G401.6 (cell line): Measurements from ENCODE around the gene ITGAV.

Experiments used
- FAIRE-seq: peaks from 2 replicates; lab custom pipeline; 2012; peaks lifted over from hg19 to GRCh38; lab: Jason Lieb, UNC

Gene ITGAV

DNA sequence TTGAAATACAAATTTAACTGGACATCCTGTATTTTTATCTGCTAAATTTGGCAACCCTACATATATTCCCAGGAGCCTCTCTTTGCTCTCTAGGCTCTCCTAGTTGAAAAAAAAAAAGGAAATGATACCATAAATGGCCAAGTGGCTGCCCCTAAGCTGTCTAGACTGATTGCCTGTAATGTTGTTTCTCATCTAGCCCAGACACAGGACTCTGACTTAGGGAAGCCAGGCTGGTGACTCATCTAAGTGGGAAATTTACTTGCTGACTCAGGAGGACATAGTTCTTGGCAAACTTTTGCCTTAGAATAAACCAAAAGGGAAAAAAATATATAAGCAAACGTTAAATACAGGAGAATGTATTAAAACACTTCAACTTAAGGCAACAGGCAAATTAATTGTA, 14.6 kb upstream of the ITGAV start:
- FAIRE-seq = peak; percentile 98

DNA sequence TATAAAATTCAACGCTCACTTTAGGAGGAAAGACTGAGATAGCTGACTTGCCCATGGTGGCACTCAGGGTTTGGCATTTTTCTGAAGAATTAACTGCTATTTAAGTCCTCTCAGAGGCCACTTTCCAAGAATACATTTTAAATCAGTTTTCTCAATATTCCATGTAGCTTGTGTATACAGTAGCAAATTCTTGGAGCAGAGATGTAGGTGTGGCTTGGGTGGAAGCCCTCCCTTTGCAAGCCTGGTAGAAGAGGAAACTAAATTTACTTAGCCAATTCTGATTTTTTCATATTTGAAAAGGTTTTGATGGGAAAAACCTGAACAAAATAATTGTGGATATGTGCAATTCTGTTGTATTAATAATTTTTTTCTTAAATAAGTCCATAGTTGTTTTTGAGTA, 14.0 kb upstream of the ITGAV start:
- FAIRE-seq = no peak

DNA sequence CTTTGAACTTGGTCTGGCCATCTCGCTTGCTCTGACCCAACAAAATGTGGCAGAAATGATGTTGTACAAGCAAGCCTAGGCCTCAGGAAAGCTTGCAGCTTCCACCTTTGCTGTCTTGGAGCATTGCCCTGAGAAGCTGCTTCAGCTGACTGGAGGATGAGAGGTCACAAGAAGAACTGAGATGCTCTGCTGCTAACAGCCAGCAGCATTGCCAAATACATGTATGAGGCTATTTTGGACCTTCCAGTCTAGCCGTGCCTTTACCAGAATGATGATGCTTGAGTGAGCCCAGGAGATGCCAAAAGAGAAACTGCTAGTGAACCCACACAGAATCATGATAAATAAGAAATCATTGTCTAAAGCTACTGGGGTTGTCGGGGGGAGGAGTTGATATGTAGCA, 13.2 kb upstream of the ITGAV start:
- no peak for FAIRE-seq

DNA sequence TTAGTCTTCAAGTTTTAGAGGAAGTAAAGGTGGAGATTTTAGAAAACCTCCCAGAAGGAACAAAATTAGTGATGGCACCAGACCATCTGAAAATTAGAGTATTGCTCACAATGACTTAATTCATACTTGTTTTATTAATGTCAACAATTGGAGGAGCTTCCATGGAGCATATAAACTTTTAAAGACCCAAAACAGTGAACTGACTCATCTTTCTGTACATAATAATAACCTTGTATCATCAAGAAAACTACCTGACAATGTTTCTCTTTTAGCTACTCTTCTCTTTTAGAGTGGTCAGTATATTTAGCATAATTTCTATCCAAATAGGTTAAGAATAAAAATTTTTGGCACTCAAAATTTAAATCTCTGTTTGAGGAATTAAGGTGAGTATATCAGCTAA, 7.2 kb upstream of the ITGAV start:
- peak; percentile 6 for FAIRE-seq

DNA sequence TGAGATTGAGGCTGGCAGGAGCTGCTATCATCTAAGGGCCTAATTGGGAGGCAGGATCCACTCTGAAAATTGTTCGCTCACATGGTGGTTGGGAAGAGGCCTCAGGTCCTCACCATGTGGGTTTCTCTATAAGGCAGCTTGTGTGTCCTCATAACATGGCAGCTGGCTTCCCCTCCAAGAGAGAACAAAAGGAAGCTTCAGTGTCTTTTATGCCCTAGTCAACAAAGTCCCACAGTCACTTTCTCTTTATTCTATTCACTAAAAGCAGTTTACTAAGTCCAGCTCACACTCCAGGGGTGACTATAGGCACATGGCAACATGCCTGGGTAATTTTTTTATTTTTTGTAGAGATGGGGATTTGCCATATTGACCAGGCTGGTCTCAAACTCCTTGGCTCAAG, 5.8 kb upstream of the ITGAV start:
- FAIRE-seq = no peak

DNA sequence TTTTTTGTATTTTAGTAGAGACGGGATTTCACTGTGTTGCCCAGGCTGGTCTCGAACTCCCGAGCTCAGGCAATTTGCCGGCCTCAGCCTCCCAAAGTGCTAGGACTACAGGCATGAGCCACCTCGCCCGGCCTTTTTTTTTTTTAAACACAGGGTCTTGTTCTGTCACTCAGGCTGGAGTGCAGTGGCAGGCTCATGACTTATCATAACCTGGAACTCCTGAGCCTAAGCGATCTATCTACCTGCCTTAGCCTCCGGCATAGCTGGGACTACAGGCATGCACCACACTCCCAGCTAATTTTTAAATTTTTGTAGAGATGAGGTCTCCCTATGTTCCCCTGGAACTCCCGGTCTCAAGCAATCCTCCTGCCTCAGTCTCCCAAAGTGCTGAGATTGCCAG, 1.4 kb upstream of the ITGAV start:
- FAIRE-seq = no peak

DNA sequence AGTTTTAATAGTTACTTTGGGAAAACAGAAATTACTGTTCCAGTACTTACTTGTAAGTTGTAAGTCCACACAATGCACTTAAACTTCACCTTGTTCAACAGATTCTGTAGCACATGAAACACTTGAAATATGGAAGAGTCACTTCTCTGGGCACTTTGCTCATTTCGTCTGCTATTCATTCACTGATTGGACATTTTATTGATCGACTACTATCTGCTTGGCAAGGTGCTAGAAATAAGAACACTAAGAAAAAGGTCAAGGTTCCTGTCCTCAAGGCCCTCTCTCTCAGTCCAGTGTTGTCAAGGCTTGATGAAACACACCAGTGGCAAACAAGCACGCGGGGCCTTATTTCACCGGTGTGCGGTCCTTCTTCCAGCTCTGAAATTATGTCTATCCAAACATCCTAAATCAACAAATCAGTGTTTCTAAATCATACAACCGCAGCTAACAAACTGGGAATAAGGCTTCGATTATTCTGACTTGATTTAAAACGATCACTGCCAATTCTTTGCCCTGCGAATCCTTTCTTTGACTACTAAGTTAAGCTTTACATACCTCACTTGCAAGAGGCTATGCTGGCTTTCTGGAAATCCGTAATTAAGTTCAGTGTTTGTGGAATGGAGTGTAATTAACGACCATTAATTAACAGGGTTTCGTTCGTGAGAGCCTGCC, 780 bp upstream of the ITGAV start:
- FAIRE-seq = peak; percentile 34

DNA sequence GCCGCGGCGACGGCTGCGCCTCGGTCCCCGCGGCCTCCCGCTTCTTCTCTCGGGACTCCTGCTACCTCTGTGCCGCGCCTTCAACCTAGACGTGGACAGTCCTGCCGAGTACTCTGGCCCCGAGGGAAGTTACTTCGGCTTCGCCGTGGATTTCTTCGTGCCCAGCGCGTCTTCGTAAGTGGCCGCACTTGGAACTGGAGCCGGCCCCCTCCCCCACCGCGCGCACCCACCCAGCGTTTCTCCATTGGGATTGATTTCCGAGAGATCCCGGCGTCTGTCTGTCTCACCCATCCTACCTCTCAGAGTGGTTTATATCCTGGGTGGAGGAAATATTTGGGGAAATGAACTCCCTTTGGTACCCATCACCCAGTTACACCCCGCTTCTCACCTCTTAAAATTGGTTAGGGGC, 498 bp downstream of the ITGAV start:
- no peak for FAIRE-seq

DNA sequence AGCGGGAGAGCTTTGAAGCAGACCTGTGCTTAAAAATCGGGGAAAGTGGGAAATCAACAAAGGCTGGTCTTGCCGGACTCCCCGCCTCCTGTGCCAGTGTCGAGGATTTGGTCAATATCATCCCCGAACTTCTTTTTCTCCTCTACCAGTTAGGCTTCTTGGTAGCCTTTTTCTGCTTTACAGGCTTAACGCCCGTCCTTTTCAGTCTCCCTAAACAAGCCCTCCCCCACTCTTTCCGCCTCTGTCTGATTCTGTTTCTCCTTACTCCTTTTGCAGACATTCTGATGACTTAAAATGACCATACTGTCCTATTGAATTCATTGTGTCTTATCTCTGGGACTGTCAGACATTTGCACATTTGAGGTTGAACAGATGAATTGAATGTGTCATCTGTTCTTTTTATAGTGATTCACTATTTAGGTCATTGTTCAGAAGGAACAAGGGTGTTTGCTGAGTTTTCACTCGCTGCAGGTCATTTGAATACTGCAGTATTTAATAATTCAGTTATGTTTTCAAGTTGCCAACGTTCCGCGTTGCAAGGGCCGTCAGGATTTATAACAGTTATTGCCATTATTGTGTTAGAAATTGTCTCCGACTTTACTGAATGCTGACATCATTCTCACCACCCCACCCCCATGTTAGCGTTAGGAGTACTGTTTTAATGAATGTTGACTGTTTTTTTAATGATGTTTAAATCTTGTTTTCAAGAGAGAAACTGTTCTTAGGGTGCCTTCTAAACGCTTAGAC, 1.1 kb downstream of the ITGAV start:
- no peak for FAIRE-seq

DNA sequence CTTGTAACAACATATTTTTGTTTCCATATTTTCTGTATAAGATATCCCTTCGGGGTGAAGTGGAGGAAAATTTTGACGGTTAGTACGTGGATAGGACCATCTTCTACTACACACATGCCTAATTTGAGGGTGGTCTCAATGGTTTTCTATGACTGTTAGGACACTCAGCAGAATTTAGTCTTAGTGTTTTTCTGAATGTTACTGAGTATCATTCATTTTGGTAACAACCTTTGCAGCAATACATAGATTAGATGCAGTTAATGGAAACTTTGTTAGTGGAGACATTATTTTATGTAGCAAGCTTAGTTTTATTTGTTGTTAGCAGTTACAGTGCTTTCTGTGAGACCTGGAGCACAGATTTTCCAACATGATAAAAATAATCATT, 1.6 kb downstream of the ITGAV start:
- FAIRE-seq = no peak

DNA sequence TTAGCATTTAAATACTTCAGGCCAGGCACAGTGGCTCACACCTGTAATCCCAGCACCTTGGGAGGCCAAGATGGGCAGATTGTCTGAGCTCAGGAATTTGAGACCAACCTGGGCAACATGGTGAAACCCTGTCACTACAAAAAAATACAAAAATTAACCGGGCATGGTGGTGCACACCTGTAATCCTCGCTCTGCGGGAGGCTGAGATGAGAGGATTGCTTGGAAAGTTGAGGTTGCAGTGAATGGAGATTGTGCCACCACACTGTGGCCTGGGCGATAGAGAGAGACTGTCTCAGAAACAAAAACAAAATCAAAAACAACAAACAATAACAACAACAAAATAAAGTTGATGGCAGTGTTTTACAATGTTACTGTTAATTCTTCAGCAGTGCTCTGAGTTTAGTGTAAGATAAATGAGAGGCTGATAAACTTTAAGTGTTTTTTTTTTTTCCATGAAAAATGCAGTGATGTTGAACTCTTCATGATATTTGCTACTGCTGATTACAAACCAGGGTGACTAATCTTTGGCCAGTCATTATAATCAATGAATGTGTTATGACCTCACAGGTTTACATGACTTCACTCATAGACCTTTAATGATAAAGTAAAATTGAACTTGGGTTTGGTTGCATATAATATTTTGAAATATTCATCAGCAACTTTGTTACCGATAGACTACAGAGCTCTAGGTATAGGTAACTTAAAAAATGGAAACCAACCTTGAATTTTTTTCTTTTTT, 2.5 kb downstream of the ITGAV start:
- peak; percentile 74 for FAIRE-seq

DNA sequence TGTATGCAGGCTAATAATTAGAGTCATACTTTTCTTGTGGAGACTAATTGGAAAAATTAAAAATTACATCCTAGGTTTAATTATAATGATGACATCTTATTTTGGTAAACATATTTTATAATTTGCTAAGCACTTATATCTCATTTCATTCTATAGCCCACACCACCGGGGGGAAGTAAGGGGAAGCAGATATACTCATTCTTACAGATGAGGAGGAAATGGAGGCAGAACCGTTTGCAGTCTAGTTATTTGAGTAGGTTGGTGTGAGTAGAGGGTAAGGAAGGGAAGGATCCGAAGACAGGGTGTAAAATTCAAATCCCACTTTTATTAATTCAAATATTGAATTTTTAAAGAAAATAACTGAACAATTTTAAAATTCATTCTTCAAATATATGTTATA, 3.7 kb downstream of the ITGAV start:
- no peak for FAIRE-seq

DNA sequence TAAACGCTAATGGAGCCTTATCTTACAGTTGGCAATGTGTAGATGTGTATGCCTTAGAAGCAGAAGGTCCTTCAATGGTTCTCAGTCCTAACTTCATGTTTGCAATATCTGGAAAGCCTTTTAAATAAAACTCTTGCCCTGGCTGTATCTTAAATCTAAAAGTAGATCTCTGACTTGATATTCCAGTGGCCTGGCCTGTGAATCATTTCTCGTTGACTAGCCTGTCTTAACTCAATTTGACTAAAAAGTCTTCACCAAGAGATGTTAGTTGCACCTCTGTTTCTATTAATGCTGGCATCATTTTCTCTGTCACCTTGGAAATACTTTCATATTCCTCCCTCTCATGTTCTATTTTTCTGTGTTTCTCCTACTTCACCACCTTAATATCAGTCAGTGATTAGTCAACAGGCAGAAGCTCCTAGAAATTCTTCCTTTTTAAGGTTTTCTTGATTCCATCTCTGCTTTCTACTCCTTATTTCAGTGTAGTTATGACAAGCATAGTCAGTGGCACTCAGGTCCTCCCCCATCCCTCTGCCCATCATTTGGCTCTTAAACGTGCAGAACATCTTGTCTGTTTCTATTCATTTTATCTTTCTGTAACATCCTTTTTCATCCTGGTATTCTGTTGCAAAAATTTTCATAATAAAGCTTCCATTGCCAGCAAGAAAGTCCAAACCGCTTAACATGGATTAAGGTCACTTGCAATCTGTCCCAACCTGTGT, 4.3 kb downstream of the ITGAV start:
- no peak for FAIRE-seq

DNA sequence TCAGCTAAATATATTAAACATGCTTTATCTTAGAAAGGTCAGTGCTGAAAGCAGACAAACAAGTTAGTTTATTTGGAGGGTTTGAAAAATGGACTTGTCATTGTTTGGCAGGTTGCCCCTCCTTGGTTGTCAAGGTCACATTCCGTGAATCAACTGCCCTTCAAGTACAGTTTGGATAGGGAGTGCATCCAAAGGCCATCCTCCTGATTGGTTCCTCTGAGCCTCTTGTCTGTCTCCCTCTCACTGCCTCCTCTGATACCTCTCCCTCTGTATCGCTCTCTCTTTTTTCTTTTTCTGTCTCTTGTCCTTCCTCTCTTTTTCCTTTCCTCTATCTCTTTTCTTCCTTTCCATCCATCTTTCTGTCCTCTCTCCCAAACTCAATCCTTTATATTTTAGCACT, 5.4 kb downstream of the ITGAV start:
- no peak for FAIRE-seq

DNA sequence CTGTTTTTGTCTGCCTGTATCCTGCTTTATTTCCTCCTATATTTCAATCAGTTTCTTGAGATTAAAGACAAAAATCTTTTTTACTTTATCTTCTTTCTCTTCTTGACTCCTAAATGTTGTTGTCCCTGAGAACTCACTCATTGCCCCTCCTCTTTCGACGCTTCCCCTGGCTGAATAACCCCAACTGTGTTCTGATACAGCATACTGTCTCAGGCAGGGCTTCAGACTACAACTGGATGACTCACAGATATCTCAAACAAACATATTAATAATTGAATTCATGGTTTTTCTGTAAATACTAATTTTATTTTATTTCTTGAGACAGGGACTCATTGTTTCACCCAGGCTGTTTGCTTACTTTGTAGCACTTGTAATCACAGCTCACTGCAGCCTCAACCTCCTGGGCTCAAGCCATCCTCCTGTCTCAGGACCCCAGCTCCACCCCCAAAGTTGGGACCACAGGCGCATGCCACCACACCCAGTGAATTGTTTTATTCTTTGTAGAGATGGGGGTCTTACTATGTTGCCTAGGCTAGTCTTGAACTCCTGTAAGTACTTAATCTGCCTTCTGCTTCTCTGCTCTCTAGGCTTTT, 9.4 kb downstream of the ITGAV start:
- FAIRE-seq = no peak

DNA sequence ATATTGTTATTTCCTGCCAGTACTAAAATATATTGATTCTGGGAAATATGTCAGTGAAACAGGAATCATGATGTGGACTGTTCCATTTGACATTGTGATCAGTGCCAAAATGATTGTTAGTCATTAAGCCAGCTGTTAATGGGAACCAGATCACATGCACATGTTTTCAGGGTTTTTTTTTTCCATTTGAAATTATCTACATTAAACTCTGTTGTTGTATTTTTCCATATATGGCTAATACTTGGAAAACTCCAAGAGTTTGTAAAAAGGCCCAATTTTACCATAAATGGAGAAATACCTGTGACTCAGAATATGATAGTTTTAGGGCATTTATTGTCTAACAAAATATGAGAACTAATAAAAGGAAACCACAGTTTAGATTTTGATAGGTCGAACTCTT, 13.4 kb downstream of the ITGAV start:
- FAIRE-seq = peak; percentile 90

DNA sequence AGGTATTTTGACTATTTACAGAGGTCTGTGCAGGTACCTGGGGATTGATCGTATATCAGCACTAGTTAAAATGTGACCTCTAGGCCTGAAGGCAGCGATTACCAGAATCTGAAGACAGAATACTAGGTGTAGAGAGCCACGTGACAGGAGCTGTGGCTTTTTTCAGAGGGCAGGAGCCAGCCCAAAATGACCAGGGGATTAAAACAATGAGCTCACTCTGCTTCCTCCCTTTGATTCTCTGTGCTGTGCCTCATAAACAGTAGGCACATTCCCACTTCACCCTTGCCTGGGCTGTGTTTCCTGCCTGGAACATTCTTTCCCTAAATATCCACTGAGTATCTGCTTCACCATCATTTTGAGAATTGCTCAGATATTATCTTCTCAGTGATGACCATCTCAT, 15.2 kb downstream of the ITGAV start:
- FAIRE-seq = no peak

DNA sequence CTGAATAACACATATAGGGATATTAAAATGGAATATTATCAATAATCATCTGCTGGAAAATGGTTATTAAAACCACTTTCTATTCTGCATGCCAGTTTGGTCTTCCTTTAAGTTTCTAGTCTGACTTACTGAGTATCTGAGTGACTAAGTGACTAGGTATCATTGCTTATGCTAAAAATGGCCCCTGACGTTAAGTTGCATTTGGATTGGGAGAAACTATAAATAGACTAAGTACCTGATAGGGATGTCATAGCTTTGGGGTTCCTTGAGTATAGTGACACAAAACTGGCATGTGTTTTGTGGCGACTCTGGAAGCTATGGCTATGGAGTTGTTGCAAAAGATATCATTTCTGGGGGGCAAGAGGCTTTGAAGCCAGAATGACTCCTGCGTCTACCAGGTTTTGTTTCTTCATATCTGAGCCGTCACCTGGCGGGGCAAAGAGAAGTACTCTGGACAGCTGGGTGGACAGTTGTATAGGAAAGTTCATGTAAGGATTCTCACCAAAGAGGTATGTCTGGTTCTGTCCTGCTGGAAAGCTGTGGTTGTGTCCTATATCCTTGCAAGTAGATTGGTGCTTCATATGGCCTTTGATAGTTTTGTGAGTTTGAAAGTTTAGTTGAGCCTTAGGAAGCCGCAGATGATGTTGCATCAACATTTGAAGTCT, 17.9 kb downstream of the ITGAV start:
- FAIRE-seq = no peak

DNA sequence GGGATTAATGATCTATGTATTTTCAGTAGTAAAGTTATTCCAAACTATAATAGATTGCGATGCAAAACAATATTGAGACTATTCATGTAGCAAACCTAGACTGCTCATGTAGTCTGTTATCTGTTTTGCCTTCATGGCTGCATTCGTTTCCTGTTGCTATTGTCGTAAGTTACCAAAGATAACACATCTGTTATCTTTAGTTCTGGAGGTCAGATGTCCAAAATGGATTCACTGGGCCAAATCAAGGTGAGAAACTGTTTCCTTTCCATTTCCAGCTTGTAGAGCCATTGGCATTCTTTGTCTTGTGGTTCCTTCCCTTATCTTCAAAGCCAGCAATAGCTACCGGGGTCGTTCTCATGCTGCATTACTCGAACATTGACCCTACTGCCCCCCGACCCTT, 20.9 kb downstream of the ITGAV start:
- no peak for FAIRE-seq

DNA sequence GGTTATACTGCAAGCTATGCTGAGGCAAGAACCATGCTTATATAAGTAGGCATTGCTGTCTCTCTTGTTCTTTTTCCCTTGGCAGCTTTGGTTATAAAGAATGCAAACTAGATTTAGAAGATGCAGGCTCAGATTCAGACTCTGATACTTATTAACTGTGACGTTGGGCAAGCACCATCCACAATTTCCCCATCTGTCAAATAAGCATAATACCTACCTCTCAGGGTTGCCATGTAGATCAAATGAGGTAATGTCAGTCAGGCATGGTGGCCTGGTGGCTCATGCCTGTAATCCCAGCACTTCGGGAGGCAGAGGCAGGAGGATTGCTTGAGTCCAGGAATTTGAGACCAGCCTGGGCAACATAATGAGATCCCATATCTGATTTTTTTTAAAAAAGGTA, 21.7 kb downstream of the ITGAV start:
- FAIRE-seq = no peak

DNA sequence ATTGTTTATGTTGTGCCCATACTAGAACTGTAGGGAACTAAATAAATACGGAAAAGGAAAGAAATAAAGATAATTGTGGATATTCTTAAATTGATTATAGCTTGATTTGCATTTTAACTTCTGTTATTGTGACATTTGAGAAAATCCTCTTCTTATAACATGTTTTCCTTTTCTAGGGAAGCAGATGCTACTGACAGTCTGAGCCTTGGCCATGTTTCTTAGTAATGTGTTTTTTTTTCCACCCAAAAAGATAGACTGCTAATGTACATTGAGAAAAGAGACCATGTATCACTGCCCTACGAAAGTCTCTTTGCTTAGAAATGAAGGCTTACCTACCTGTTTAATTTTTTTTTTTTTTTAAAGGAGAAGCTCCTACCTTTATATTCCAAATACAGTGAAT, 22.2 kb downstream of the ITGAV start:
- peak; percentile 50 for FAIRE-seq
